ENCODE results near the gene GSS.

The GSS gene

GRCh38 chr20:34896086-34896621, 59.5 kb downstream of the GSS start:
- DNase-seq (ENCODE audit: low read depth, low spot score) = no peak
- H3K4me3 ChIP-seq (ENCODE audit: low read depth, low read length) = no peak overlapping the region
- in situ Hi-C loops (cut with HindIII; ENCODE audit: low sequenced_read_pairs) = no loop called here
- TF ChIP-seq CTCF (IDR thresholded peaks at IDR 0.05; ENCODE audit: low read depth, low read length) = no peak

GRCh38 chr20:34895465-34895864, 60.1 kb downstream of the GSS start:
- no peak for DNase-seq (ENCODE audit: low read depth, low spot score)
- H3K4me3 ChIP-seq (ENCODE audit: low read depth, low read length) = no peak overlapping the region
- no peak for TF ChIP-seq CTCF (IDR thresholded peaks at IDR 0.05; ENCODE audit: low read depth, low read length)
- in situ Hi-C loops (cut with HindIII; ENCODE audit: low sequenced_read_pairs) = no loop called here

- H3K4me3 ChIP-seq (ENCODE audit: low read depth, low read length) = no peak overlapping the region
- no peak for TF ChIP-seq CTCF (IDR thresholded peaks at IDR 0.05; ENCODE audit: low read depth, low read length)
- in situ Hi-C loops (cut with HindIII; ENCODE audit: low sequenced_read_pairs) = no loop called here
- DNase-seq (ENCODE audit: low read depth, low spot score) = no peak
Observed at GRCh38 chr20:34894723-34895122, 60.9 kb downstream of the GSS start.

- no peak for DNase-seq (ENCODE audit: low read depth, low spot score)
- H3K4me3 ChIP-seq (ENCODE audit: low read depth, low read length) = no peak overlapping the region
- in situ Hi-C loops (cut with HindIII; ENCODE audit: low sequenced_read_pairs) = no loop called here
- no peak for TF ChIP-seq CTCF (IDR thresholded peaks at IDR 0.05; ENCODE audit: low read depth, low read length)
Observed at GRCh38 chr20:34892671-34893070, 62.9 kb downstream of the GSS start.

- H3K4me3 ChIP-seq (ENCODE audit: low read depth, low read length) = no peak overlapping the region
- TF ChIP-seq CTCF (IDR thresholded peaks at IDR 0.05; ENCODE audit: low read depth, low read length) = no peak
- peak; percentile 47 for DNase-seq (ENCODE audit: low read depth, low spot score)
- in situ Hi-C loops (cut with HindIII; ENCODE audit: low sequenced_read_pairs) = no loop called here
Observed at GRCh38 chr20:34891166-34892062, 64.2 kb downstream of the GSS start.

- DNase-seq (ENCODE audit: low read depth, low spot score) = no peak
- in situ Hi-C loops (cut with HindIII; ENCODE audit: low sequenced_read_pairs) = no loop called here
- no peak overlapping the region for H3K4me3 ChIP-seq (ENCODE audit: low read depth, low read length)
- TF ChIP-seq CTCF (IDR thresholded peaks at IDR 0.05; ENCODE audit: low read depth, low read length) = no peak
Observed at GRCh38 chr20:34888468-34888867, 67.1 kb downstream of the GSS start.

Data from astrocyte of the spinal cord (primary cell).